Superior temporal gyrus (tissue), 1 donor: ENCODE data around the gene ENDOV.

Source experiments
- DNase-seq: peaks from one replicate; pipeline ENCODE4 v3.0.0-alpha.2; 2016; ENCODE audit errors: extremely low spot score

The ENDOV gene

GRCh38 chr17:80468242-80468641 is 53.3 kb downstream of the ENDOV start:
- no peak for DNase-seq

GRCh38 chr17:80468781-80469493 is 54.0 kb downstream of the ENDOV start:
- DNase-seq: no peak

- DNase-seq: no peak
These were observed 54.7 kb downstream of the ENDOV start for GRCh38 chr17:80469667-80470066.

- DNase-seq: no peak
These were observed 55.6 kb downstream of the ENDOV start for GRCh38 chr17:80470603-80471002.

- DNase-seq: no peak
These were observed 57.0 kb downstream of the ENDOV start for GRCh38 chr17:80471922-80472321.

GRCh38 chr17:80472996-80473395 is 58.0 kb downstream of the ENDOV start:
- DNase-seq: no peak

GRCh38 chr17:80473701-80474100 is 58.7 kb downstream of the ENDOV start:
- no peak for DNase-seq

GRCh38 chr17:80474231-80474960 is 59.4 kb downstream of the ENDOV start:
- DNase-seq: peak; percentile 56

GRCh38 chr17:80474961-80475909 is 60.3 kb downstream of the ENDOV start:
- no peak for DNase-seq

- no peak for DNase-seq
These were observed 61.2 kb downstream of the ENDOV start, which contains the start of gene NPTX1 for GRCh38 chr17:80475910-80476876. Gene NPTX1 (minus strand): TSS chr17:80476607. CDS start chr17:80476446, 161 bp downstream.

- DNase-seq: no peak
These were observed 62.1 kb downstream of the ENDOV start for GRCh38 chr17:80476877-80477646.

GRCh38 chr17:80477647-80478478 is 62.9 kb downstream of the ENDOV start:
- peak; percentile 58 for DNase-seq

GRCh38 chr17:80478487-80479245 is 63.7 kb downstream of the ENDOV start:
- no peak for DNase-seq

- DNase-seq: no peak
These were observed 64.2 kb downstream of the ENDOV start for GRCh38 chr17:80479246-80479566.

GRCh38 chr17:80480248-80480647 is 65.3 kb downstream of the ENDOV start:
- no peak for DNase-seq

- no peak for DNase-seq
These were observed 66.5 kb downstream of the ENDOV start for GRCh38 chr17:80481284-80482057.

- no peak for DNase-seq
These were observed 67.0 kb downstream of the ENDOV start for GRCh38 chr17:80482058-80482318.
